ENCODE results near the gene GRK1. TPM values are rescaled to one million over a fixed set of nuclear protein-coding genes. Genes with fewer than 3 reads are reported as not detected.

The GRK1 gene
- total RNA-seq, 1 donor from 2014 or later, result not detected

- H3K4me3 ChIP-seq (ENCODE audit: low read depth, low read length), result no peak overlapping the region
- no peaks in the 10 kb centered on the region for H3K36me3 ChIP-seq (ENCODE audit: control insufficient read depth, insufficient read depth, low read length)
- TF ChIP-seq CTCF (IDR thresholded peaks at IDR 0.05; ENCODE audit: insufficient read depth, low read length, poor library complexity, severe bottlenecking), result no peak
- DNase-seq (ENCODE audit: low read depth), result no peak
- H3K27me3 ChIP-seq (ENCODE audit: control insufficient read depth, insufficient read depth, low read length), result peaks cover 5% of the 10 kb centered on the region
Measured at GRCh38 chr13:113656831-113657671, 10.0 kb upstream of the GRK1 start.

GRCh38 chr13:113657851-113658741 is 8.9 kb upstream of the GRK1 start, which contains the start of gene ATP4B:
Gene ATP4B (minus strand): TSS chr13:113658198. CDS start chr13:113658144, 54 bp downstream.
- DNase-seq (ENCODE audit: low read depth), result no peak
- Histone ChIP-seq H3K4me3 (ENCODE audit: low read depth, low read length) (no peak within 1 kb of the TSS), H3K27me3 (ENCODE audit: control insufficient read depth, insufficient read depth, low read length) (peaks cover 5% of the 10 kb centered on the region), H3K36me3 (ENCODE audit: control insufficient read depth, insufficient read depth, low read length) (no peaks in the 10 kb centered on the region)
- no peak for TF ChIP-seq CTCF (IDR thresholded peaks at IDR 0.05; ENCODE audit: insufficient read depth, low read length, poor library complexity, severe bottlenecking)

GRCh38 chr13:113658836-113659235 is 8.2 kb upstream of the GRK1 start:
- no peak for DNase-seq (ENCODE audit: low read depth)
- no peak for TF ChIP-seq CTCF (IDR thresholded peaks at IDR 0.05; ENCODE audit: insufficient read depth, low read length, poor library complexity, severe bottlenecking)

GRCh38 chr13:113659337-113659736 is 7.7 kb upstream of the GRK1 start:
- no peak overlapping the region for H3K4me3 ChIP-seq (ENCODE audit: low read depth, low read length)
- H3K36me3 ChIP-seq (ENCODE audit: control insufficient read depth, insufficient read depth, low read length), result no peaks in the 10 kb centered on the region
- DNase-seq (ENCODE audit: low read depth), result no peak
- TF ChIP-seq CTCF (IDR thresholded peaks at IDR 0.05; ENCODE audit: insufficient read depth, low read length, poor library complexity, severe bottlenecking), result no peak
- H3K27me3 ChIP-seq (ENCODE audit: control insufficient read depth, insufficient read depth, low read length), result peaks cover 5% of the 10 kb centered on the region

More at GRCh38 chr13:113658836-113659235, 8.2 kb upstream of the GRK1 start:
- no peaks in the 10 kb centered on the region for H3K36me3 ChIP-seq (ENCODE audit: control insufficient read depth, insufficient read depth, low read length)
- peaks cover 5% of the 10 kb centered on the region for H3K27me3 ChIP-seq (ENCODE audit: control insufficient read depth, insufficient read depth, low read length)
- no peak overlapping the region for H3K4me3 ChIP-seq (ENCODE audit: low read depth, low read length)

GRCh38 chr13:113660066-113660465 is 7.0 kb upstream of the GRK1 start:
- Histone ChIP-seq H3K4me3 (ENCODE audit: low read depth, low read length) (no peak overlapping the region), H3K36me3 (ENCODE audit: control insufficient read depth, insufficient read depth, low read length) (no peaks in the 10 kb centered on the region), H3K27me3 (ENCODE audit: control insufficient read depth, insufficient read depth, low read length) (peaks cover 10% of the 10 kb centered on the region)
- TF ChIP-seq CTCF (IDR thresholded peaks at IDR 0.05; ENCODE audit: insufficient read depth, low read length, poor library complexity, severe bottlenecking), result no peak
- no peak for DNase-seq (ENCODE audit: low read depth)

Data from kidney epithelial cell (primary cell).